DOHH2 (cell line): ENCODE measurements around the gene TTLL13.

Experiments
- H3F3A ChIP-seq: fragments of 200-600 bp; sonication (generic), shearing (Covaris generic); 2 replicates; pipeline ENCODE4 v1.6.0; 2016; ENCODE audit warnings: antibody characterized with exemption, mild to moderate bottlenecking; ENCODE audit not compliant: control insufficient read depth, insufficient read depth
- H3K27ac ChIP-seq: fragments of 200-600 bp; sonication (generic); 2 replicates; pipeline ENCODE4 v1.5.1; 2014; ENCODE audit warnings: low read depth, mild to moderate bottlenecking, low read length, moderate library complexity
- H3K27me3 ChIP-seq: fragments of 200-600 bp; sonication (generic); 2 replicates; pipeline ENCODE4 v1.6.1; 2014; ENCODE audit warnings: mild to moderate bottlenecking, low read length, mixed read lengths; ENCODE audit not compliant: control insufficient read depth
- H3K36me3 ChIP-seq: fragments of 200-600 bp; sonication (generic); 2 replicates; pipeline ENCODE4 v1.6.1; 2014; ENCODE audit warnings: mild to moderate bottlenecking, low read length, moderate library complexity, mixed read lengths; ENCODE audit not compliant: control insufficient read depth
- H3K4me1 ChIP-seq: fragments of 200-600 bp; sonication (generic); 2 replicates; pipeline ENCODE4 v1.6.1; 2014; ENCODE audit warnings: mild to moderate bottlenecking, low read length, mixed read lengths; ENCODE audit not compliant: control insufficient read depth
- H3K4me2 ChIP-seq: fragments of 200-600 bp; sonication (generic); 2 replicates; pipeline ENCODE4 v1.6.0; 2014; ENCODE audit warnings: mild to moderate bottlenecking, low read length, moderate library complexity
- H3K4me3 ChIP-seq: fragments of 200-600 bp; sonication (generic); 2 replicates; pipeline ENCODE4 v1.5.1; 2014; ENCODE audit warnings: mild to moderate bottlenecking, low read length, mixed read lengths
- H3K79me2 ChIP-seq: fragments of 200-600 bp; sonication (generic); 2 replicates; pipeline ENCODE4 v1.6.1; 2014; ENCODE audit warnings: mild to moderate bottlenecking, low read length, mixed read lengths; ENCODE audit not compliant: control insufficient read depth
- H3K9me2 ChIP-seq: fragments of 200-600 bp; sonication (generic); replicated peaks from 2 replicates; pipeline ENCODE4 v1.6.1; 2014; ENCODE audit warnings: mild to moderate bottlenecking, low read length, mixed read lengths; ENCODE audit not compliant: control insufficient read depth
- H3K9me3 ChIP-seq: fragments of 200-600 bp; sonication (generic); 2 replicates; pipeline ENCODE4 v1.6.1; 2014; ENCODE audit warnings: antibody characterized with exemption, low read length, mixed read lengths; ENCODE audit not compliant: control insufficient read depth, insufficient read depth
- H4K20me1 ChIP-seq: fragments of 200-600 bp; sonication (generic); 2 replicates; pipeline ENCODE4 v1.6.0; 2014; ENCODE audit warnings: low read depth, mild to moderate bottlenecking, antibody characterized with exemption, low read length, moderate library complexity; ENCODE audit not compliant: control insufficient read depth, insufficient read depth
- EZH2phosphoT487 ChIP-seq: fragments of 200-600 bp; sonication (generic); IDR thresholded peaks from 2 replicates; pipeline ENCODE4 v1.6.1; 2017; ENCODE audit warnings: borderline replicate concordance, mild to moderate bottlenecking, antibody characterized with exemption, low read length, moderate library complexity, mixed read lengths
- TF ChIP-seq, protein P1 (sequence below): fragments of 200-600 bp; sonication (generic); IDR thresholded peaks from one replicate; pipeline ENCODE4 v1.5.1; 2014; ENCODE audit warnings: antibody characterized with exemption, mild to moderate bottlenecking, low read depth, low read length; ENCODE audit not compliant: poor library complexity, severe bottlenecking

The TTLL13 gene

DNA sequence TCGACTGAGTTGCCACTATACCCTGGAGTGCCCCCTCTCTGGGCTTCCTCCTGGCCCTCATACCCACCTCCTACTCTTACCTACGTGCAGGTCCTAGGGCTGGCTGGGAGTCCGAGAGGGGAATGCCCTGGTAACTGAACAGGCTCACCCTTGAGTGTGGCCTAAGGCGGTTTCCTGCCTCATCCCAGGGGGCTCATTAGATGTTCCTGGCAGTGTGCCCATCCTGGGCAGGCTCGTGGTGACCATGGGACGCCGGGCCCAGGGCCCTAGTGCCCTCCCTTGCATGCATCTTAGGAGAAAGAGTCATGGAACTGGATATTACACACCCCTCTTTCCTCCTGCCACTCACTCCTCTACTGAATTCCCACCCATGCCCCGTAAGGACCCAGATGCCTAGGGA is 45.4 kb upstream of the TTLL13 start:
- no peak for TF ChIP-seq EZH2phosphoT487
- TF ChIP-seq, protein P1, sequence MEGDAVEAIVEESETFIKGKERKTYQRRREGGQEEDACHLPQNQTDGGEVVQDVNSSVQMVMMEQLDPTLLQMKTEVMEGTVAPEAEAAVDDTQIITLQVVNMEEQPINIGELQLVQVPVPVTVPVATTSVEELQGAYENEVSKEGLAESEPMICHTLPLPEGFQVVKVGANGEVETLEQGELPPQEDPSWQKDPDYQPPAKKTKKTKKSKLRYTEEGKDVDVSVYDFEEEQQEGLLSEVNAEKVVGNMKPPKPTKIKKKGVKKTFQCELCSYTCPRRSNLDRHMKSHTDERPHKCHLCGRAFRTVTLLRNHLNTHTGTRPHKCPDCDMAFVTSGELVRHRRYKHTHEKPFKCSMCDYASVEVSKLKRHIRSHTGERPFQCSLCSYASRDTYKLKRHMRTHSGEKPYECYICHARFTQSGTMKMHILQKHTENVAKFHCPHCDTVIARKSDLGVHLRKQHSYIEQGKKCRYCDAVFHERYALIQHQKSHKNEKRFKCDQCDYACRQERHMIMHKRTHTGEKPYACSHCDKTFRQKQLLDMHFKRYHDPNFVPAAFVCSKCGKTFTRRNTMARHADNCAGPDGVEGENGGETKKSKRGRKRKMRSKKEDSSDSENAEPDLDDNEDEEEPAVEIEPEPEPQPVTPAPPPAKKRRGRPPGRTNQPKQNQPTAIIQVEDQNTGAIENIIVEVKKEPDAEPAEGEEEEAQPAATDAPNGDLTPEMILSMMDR, result no peak
- no peak overlapping the region for H3K27ac ChIP-seq
- no peaks in the 10 kb centered on the region for H3K9me3 ChIP-seq
- H4K20me1 ChIP-seq, result 0 out of 2 replicates have a peak, but pooled peaks cover 2% of the 10 kb centered on the region
- H3K27me3 ChIP-seq, result peaks cover 8% of the 10 kb centered on the region
- no peaks in the 10 kb centered on the region for H3K36me3 ChIP-seq
- peaks cover 5% of the 10 kb centered on the region for H3K79me2 ChIP-seq
- H3K4me3 ChIP-seq, result no peak overlapping the region
- no peaks in the 10 kb centered on the region for H3K9me2 ChIP-seq
- H3K4me2 ChIP-seq, result no peak overlapping the region
- H3K4me1 ChIP-seq, result peaks cover 20% of the 10 kb centered on the region
- H3F3A ChIP-seq, result no peaks in the 10 kb centered on the region

DNA sequence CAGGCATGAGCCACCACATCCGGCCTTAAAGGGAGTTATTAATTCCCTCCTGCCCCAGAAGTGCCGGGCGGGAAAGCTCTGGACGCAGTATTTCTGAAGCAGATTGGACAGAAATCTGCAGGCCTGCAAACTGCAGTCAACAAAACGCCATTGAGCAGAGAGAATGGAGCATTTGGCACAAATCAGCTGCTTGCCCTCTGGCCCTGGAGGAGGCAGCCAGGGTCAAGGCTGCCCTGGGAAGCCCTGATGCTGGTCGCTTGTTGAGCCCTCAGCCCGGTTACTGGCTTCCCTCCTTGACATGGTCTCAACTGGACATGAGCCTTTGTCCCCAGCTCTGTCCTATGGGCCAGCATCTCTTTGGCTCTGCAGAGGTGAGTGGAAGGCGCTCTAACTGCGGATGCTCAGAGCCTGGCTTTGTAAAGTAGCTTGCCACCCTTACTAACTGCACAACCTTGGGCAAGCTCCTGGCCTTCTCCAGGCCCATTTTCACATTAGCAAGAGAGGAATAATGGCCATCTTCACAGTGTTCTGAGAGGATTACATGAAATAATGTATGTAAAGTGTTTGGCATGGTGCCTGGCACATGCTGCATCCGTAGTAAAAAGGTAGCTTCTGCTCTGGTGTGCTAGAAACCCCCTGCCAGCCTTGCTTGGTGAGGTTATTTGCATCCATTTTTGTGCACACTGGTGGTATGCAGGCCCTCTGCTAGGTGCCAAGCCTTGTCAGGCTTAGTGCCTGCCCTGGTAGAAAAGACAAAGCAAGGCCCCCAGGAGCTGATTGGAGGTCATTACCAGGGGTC is 44.1 kb upstream of the TTLL13 start:
- H4K20me1 ChIP-seq, result 0 out of 2 replicates have a peak, but pooled peaks cover 2% of the 10 kb centered on the region
- peaks cover 19% of the 10 kb centered on the region for H3K4me1 ChIP-seq
- H3K9me3 ChIP-seq, result no peaks in the 10 kb centered on the region
- TF ChIP-seq, protein P1, result no peak
- no peak for TF ChIP-seq EZH2phosphoT487
- no peaks in the 10 kb centered on the region for H3K9me2 ChIP-seq
- H3K79me2 ChIP-seq, result peaks cover 5% of the 10 kb centered on the region
- no peaks in the 10 kb centered on the region for H3K36me3 ChIP-seq
- H3K4me2 ChIP-seq, result no peak overlapping the region
- no peak overlapping the region for H3K27ac ChIP-seq
- H3F3A ChIP-seq, result no peaks in the 10 kb centered on the region
- peaks cover 8% of the 10 kb centered on the region for H3K27me3 ChIP-seq
- no peak overlapping the region for H3K4me3 ChIP-seq

DNA sequence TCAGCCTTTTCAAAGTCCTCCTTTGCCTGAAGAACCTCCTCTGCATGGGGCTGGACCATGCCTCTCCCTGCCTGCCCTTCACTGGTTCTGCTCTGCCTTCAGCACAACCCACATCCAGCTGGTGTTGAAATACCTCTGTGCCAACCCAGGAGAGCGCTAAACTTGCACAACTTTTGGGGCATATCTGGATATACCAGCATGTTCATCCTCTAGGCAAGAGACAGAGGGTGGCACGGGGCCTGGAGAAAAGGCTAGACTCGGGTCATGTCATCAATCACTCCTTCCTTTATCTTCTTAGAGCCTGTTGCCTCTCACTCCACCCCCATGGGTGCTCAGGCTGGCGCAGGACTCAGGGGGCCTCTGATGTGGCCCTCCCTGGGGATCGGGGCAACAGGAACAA is 43.5 kb upstream of the TTLL13 start:
- H4K20me1 ChIP-seq, result 0 out of 2 replicates have a peak, but pooled peaks cover 2% of the 10 kb centered on the region
- H3K4me3 ChIP-seq, result no peak overlapping the region
- H3K4me1 ChIP-seq, result peaks cover 12% of the 10 kb centered on the region
- TF ChIP-seq EZH2phosphoT487, result no peak
- TF ChIP-seq, protein P1, result no peak
- no peak overlapping the region for H3K27ac ChIP-seq
- H3K36me3 ChIP-seq, result no peaks in the 10 kb centered on the region
- H3K4me2 ChIP-seq, result no peak overlapping the region
- H3K9me3 ChIP-seq, result no peaks in the 10 kb centered on the region
- no peaks in the 10 kb centered on the region for H3F3A ChIP-seq
- H3K9me2 ChIP-seq, result no peaks in the 10 kb centered on the region
- H3K27me3 ChIP-seq, result peaks cover 8% of the 10 kb centered on the region
- H3K79me2 ChIP-seq, result peaks cover 5% of the 10 kb centered on the region
